IMR-90 (cell line): ENCODE data around the gene TSKU.

Source experiments
- CTCF ChIP-seq: conservative IDR thresholded peaks from 2 replicates; pipeline ENCODE4 v1.5.1; 2012; ENCODE audit warnings: mild to moderate bottlenecking, low read depth, low read length, improper control_type of control experiment
- ELK1 ChIP-seq: fragments of 150-350 bp; IDR thresholded peaks from 2 replicates; pipeline ENCODE4 v1.6.1; 2016; ENCODE audit warnings: low read depth, mild to moderate bottlenecking, low read length, moderate library complexity, borderline replicate concordance
- FOS ChIP-seq: fragments of 150-350 bp; IDR thresholded peaks from 2 replicates; pipeline ENCODE4 v1.6.1; 2016; ENCODE audit warnings: low read depth, low read length
- MAFK ChIP-seq: IDR thresholded peaks from 2 replicates; pipeline ENCODE4 v1.6.1; 2012; ENCODE audit warnings: low read depth, low read length, improper control_type of control experiment
- MXI1 ChIP-seq: IDR thresholded peaks from 2 replicates; pipeline ENCODE4 v1.6.1; 2012; ENCODE audit warnings: low read depth, mild to moderate bottlenecking, low read length, moderate library complexity, borderline replicate concordance
- NFE2L2 ChIP-seq: fragments of 150-350 bp; IDR thresholded peaks from 2 replicates; pipeline ENCODE4 v1.6.1; 2016; ENCODE audit warnings: low read depth, mild to moderate bottlenecking, low read length
- POLR2A ChIP-seq: IDR thresholded peaks from 2 replicates; pipeline ENCODE4 v1.6.1; 2012; ENCODE audit warnings: mild to moderate bottlenecking, low read depth, low read length
- RFX5 ChIP-seq: IDR thresholded peaks from 2 replicates; pipeline ENCODE4 v1.8.0; 2012; ENCODE audit warnings: low read depth, mild to moderate bottlenecking, low read length, moderate library complexity

DNA sequence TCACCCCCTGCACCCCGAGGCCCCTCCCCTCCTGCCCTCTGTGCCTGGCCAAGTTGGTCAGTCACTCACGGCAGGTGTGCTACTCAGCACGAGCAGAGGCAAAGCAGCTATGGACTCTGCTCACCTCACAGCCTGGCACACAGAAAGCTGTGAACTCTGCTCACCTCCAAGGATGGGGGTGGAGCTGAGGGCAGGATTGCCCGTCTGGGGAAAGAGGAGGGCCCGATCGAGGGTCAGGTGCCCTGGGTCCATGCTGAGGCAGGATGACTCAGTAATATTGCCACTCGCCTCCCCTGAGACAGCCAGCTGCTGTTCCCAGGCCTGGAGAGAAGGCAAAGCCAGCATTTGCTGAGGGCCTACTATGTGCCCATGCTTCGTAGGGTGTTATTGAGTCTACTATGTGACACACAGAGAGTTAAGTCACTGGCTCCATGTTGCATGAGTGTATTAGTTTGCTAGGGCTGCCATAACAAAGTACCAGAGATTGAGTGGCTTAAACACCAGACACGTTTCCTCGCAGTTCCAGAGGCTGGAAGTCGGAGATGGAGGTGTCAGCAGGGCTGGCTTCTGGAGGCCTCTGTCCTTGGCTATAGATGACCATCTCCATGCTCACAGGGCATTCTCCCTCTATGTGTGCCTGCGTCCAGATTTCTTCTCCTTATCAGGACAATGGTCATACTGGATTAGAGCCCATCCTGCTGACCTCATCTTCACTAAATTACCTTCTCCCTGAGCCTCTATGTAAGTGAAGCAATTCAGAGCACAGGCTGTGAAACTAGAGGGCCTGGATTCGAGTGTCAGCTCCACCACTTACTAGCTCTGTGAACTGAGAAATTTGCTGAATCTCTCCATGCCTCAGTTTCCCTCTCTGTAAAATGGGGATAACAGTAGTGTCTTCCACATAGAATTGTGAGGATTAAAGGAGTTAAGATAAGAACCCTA, 13.2 kb upstream of the TSKU start:
- TF ChIP-seq ELK1 (no peak), CTCF (no peak), MXI1 (no peak), POLR2A (0 out of 2 replicates have a peak, but pooled peaks have one; percentile 9), FOS (no peak), RFX5 (no peak), NFE2L2 (peak; percentile 87), MAFK (no peak)
